NT2/D1 (cell line): ENCODE measurements around the gene KDM2A.
"Not testable (repeated sequence)": the region's sequence is repeated elsewhere in the genome, so short reads cannot be mapped to it uniquely, and the experiment has no call there.

Source experiments
- DNase-seq: peaks from one replicate; pipeline ENCODE4 v3.0.0-alpha.2; 2011; ENCODE audit warnings: low read depth, low spot score
- H3K27me3 ChIP-seq: 2 replicates; pipeline ENCODE4 v1.6.0; 2011; ENCODE audit warnings: mild to moderate bottlenecking; ENCODE audit not compliant: insufficient read length, insufficient read depth
- H3K36me3 ChIP-seq: 2 replicates; pipeline ENCODE4 v1.6.1; 2011; ENCODE audit warnings: mild to moderate bottlenecking, low read length, mixed read lengths; ENCODE audit not compliant: insufficient read depth, insufficient read length
- H3K4me1 ChIP-seq: 2 replicates; pipeline ENCODE4 v1.5.1; 2011; ENCODE audit not compliant: insufficient read depth, insufficient read length
- H3K4me3 ChIP-seq: 2 replicates; pipeline ENCODE4 v1.5.1; 2011; ENCODE audit warnings: low read depth; ENCODE audit not compliant: insufficient read length
- H3K9ac ChIP-seq: 2 replicates; pipeline ENCODE4 v1.6.0; 2011; ENCODE audit warnings: low read depth; ENCODE audit not compliant: insufficient read length
- H3K9me3 ChIP-seq: 2 replicates; pipeline ENCODE4 v1.5.1; 2011; ENCODE audit warnings: mild to moderate bottlenecking, low read length; ENCODE audit not compliant: insufficient read depth
- SUZ12 ChIP-seq: IDR thresholded peaks from 2 replicates; pipeline ENCODE4 v1.6.1; 2011; ENCODE audit not compliant: insufficient read length, insufficient read depth; ENCODE audit errors: extremely low read depth
- YY1 ChIP-seq: IDR thresholded peaks from 2 replicates; pipeline ENCODE4 v1.6.1; 2011; ENCODE audit not compliant: insufficient read length, insufficient read depth
- ZNF274 ChIP-seq: IDR thresholded peaks from 2 replicates; pipeline ENCODE4 v1.6.1; 2011; ENCODE audit warnings: mild to moderate bottlenecking, low read depth, low read length

The KDM2A gene

GRCh38 chr11:67160872-67161783, 42.1 kb downstream of the KDM2A start:
- no peak for DNase-seq
- Histone ChIP-seq H3K36me3 (peaks cover 13% of the 10 kb centered on the region), H3K4me3 (no peak overlapping the region), H3K27me3 (no peaks in the 10 kb centered on the region), H3K9me3 (no peaks in the 10 kb centered on the region), H3K4me1 (no peaks in the 10 kb centered on the region), H3K9ac (no peak overlapping the region)
- TF ChIP-seq YY1 (no peak), SUZ12 (no peak), ZNF274 (no peak)

- peaks cover 12% of the 10 kb centered on the region for H3K36me3 ChIP-seq
- no peaks in the 10 kb centered on the region for H3K27me3 ChIP-seq
- no peak overlapping the region for H3K4me3 ChIP-seq
- TF ChIP-seq YY1 (no peak), ZNF274 (no peak), SUZ12 (no peak)
- no peaks in the 10 kb centered on the region for H3K9me3 ChIP-seq
- DNase-seq = no peak
- H3K4me1 ChIP-seq = no peaks in the 10 kb centered on the region
- no peak overlapping the region for H3K9ac ChIP-seq
Observed at GRCh38 chr11:67163006-67163405, 43.9 kb downstream of the KDM2A start.

GRCh38 chr11:67165623-67166022, 46.6 kb downstream of the KDM2A start:
- Histone ChIP-seq H3K27me3 (no peaks in the 10 kb centered on the region), H3K36me3 (peaks cover 9% of the 10 kb centered on the region), H3K9me3 (no peaks in the 10 kb centered on the region), H3K4me3 (no peak overlapping the region), H3K4me1 (no peaks in the 10 kb centered on the region), H3K9ac (no peak overlapping the region)
- DNase-seq = no peak
- no peak for TF ChIP-seq ZNF274
- no peak for TF ChIP-seq SUZ12
- no peak for TF ChIP-seq YY1

- Histone ChIP-seq H3K27me3 (no peaks in the 10 kb centered on the region), H3K4me3 (no peak overlapping the region), H3K9me3 (no peaks in the 10 kb centered on the region), H3K9ac (no peak overlapping the region), H3K36me3 (peaks cover 17% of the 10 kb centered on the region), H3K4me1 (no peaks in the 10 kb centered on the region)
- no peak for TF ChIP-seq ZNF274
- TF ChIP-seq SUZ12 = no peak
- no peak for TF ChIP-seq YY1
- no peak for DNase-seq
Observed at GRCh38 chr11:67167091-67167490, 48.0 kb downstream of the KDM2A start.

- Histone ChIP-seq H3K9ac (no peak overlapping the region), H3K36me3 (peaks cover 17% of the 10 kb centered on the region), H3K27me3 (no peaks in the 10 kb centered on the region), H3K9me3 (no peaks in the 10 kb centered on the region), H3K4me1 (no peaks in the 10 kb centered on the region), H3K4me3 (no peak overlapping the region)
- TF ChIP-seq SUZ12 (no peak), ZNF274 (no peak), YY1 (no peak)
- no peak for DNase-seq
Observed at GRCh38 chr11:67167719-67168118, 48.7 kb downstream of the KDM2A start.

- H3K9ac ChIP-seq, H3K4me3 ChIP-seq: not testable (repeated sequence)
Observed at GRCh38 chr11:67168911-67169310, 49.8 kb downstream of the KDM2A start.

GRCh38 chr11:67174311-67174710, 55.2 kb downstream of the KDM2A start:
- H3K9ac ChIP-seq = no peak overlapping the region
- H3K27me3 ChIP-seq = no peaks in the 10 kb centered on the region
- no peak overlapping the region for H3K4me3 ChIP-seq
- H3K36me3 ChIP-seq = peaks cover 16% of the 10 kb centered on the region
- H3K9me3 ChIP-seq = no peaks in the 10 kb centered on the region
- H3K4me1 ChIP-seq = no peaks in the 10 kb centered on the region
- TF ChIP-seq YY1 = no peak
- TF ChIP-seq SUZ12 = no peak
- TF ChIP-seq ZNF274 = no peak
- no peak for DNase-seq

More at GRCh38 chr11:67168911-67169310, 49.8 kb downstream of the KDM2A start:
- H3K27me3 ChIP-seq, H3K4me1 ChIP-seq, H3K9me3 ChIP-seq, DNase-seq: not testable (repeated sequence)
- H3K36me3 ChIP-seq = peaks cover 15% of the 10 kb centered on the region
